ENCODE results near the gene LRGUK. TPM values are rescaled to one million over a fixed set of nuclear protein-coding genes. Genes with fewer than 3 reads are reported as not detected.

The LRGUK gene
- total RNA-seq, 2 donors from 2014 or later: 0.14 to 0.19 TPM

- ATAC-seq (replicated peaks in 1 of 2) (no peak), DNase-seq (no peak)
- Mint-ChIP-seq H3K4me1 (ENCODE audit: low read depth) (peaks cover 10% of the 10 kb centered on the region), H3K36me3 (ENCODE audit: insufficient read depth in 2 of 2) (no peaks in the 10 kb centered on the region), H3K27me3 (ENCODE audit: low read depth) (peaks cover 10% of the 10 kb centered on the region), H3K4me3 (no peak overlapping the region), H3K9me3 (no peaks in the 10 kb centered on the region), H3K27ac (no peak overlapping the region)
Observed at GRCh38 chr7:134179036-134180011, 52.2 kb downstream of the LRGUK start.

- H3K4me3 Mint-ChIP-seq: no peak overlapping the region
- ATAC-seq (replicated peaks in 1 of 2) (no peak), DNase-seq (no peak)
- H3K27ac Mint-ChIP-seq: no peak overlapping the region
- H3K36me3 Mint-ChIP-seq (ENCODE audit: insufficient read depth in 2 of 2): no peaks in the 10 kb centered on the region
- H3K27me3 Mint-ChIP-seq (ENCODE audit: low read depth): peaks cover 10% of the 10 kb centered on the region
- no peaks in the 10 kb centered on the region for H3K4me1 Mint-ChIP-seq (ENCODE audit: low read depth)
- no peaks in the 10 kb centered on the region for H3K9me3 Mint-ChIP-seq
Observed at GRCh38 chr7:134180376-134180775, 53.2 kb downstream of the LRGUK start.

GRCh38 chr7:134182078-134182477 is 54.9 kb downstream of the LRGUK start:
- no peak for ATAC-seq (replicated peaks in 1 of 2)
- H3K4me3 Mint-ChIP-seq: no peak overlapping the region
- no peaks in the 10 kb centered on the region for H3K9me3 Mint-ChIP-seq
- no peak overlapping the region for H3K27ac Mint-ChIP-seq
- no peaks in the 10 kb centered on the region for H3K36me3 Mint-ChIP-seq (ENCODE audit: insufficient read depth in 2 of 2)
- no peak for DNase-seq
- peaks cover 10% of the 10 kb centered on the region for H3K27me3 Mint-ChIP-seq (ENCODE audit: low read depth)
- no peaks in the 10 kb centered on the region for H3K4me1 Mint-ChIP-seq (ENCODE audit: low read depth)

GRCh38 chr7:134184767-134185166 is 57.6 kb downstream of the LRGUK start:
- no peak for ATAC-seq (replicated peaks in 1 of 2)
- H3K27ac Mint-ChIP-seq: no peak overlapping the region
- H3K36me3 Mint-ChIP-seq (ENCODE audit: insufficient read depth in 2 of 2): no peaks in the 10 kb centered on the region
- no peaks in the 10 kb centered on the region for H3K4me1 Mint-ChIP-seq (ENCODE audit: low read depth)
- no peak overlapping the region for H3K4me3 Mint-ChIP-seq
- no peaks in the 10 kb centered on the region for H3K9me3 Mint-ChIP-seq
- H3K27me3 Mint-ChIP-seq (ENCODE audit: low read depth): peaks cover 10% of the 10 kb centered on the region
- no peak for DNase-seq

- H3K9me3 Mint-ChIP-seq: no peaks in the 10 kb centered on the region
- H3K4me1 Mint-ChIP-seq (ENCODE audit: low read depth): no peaks in the 10 kb centered on the region
- ATAC-seq (replicated peaks in 1 of 2) (no peak), DNase-seq (no peak)
- H3K27ac Mint-ChIP-seq: no peak overlapping the region
- peaks cover 10% of the 10 kb centered on the region for H3K27me3 Mint-ChIP-seq (ENCODE audit: low read depth)
- no peak overlapping the region for H3K4me3 Mint-ChIP-seq
- no peaks in the 10 kb centered on the region for H3K36me3 Mint-ChIP-seq (ENCODE audit: insufficient read depth in 2 of 2)
Observed at GRCh38 chr7:134186027-134186426, 58.9 kb downstream of the LRGUK start.

- ATAC-seq (replicated peaks in 1 of 2) (no peak), DNase-seq (no peak)
- Mint-ChIP-seq H3K36me3 (ENCODE audit: insufficient read depth in 2 of 2) (no peaks in the 10 kb centered on the region), H3K4me1 (ENCODE audit: low read depth) (no peaks in the 10 kb centered on the region), H3K27ac (no peak overlapping the region), H3K27me3 (ENCODE audit: low read depth) (peaks cover 8% of the 10 kb centered on the region), H3K4me3 (no peak overlapping the region), H3K9me3 (no peaks in the 10 kb centered on the region)
Observed at GRCh38 chr7:134186801-134187200, 59.7 kb downstream of the LRGUK start.

- no peak overlapping the region for H3K27ac Mint-ChIP-seq
- DNase-seq (no peak), ATAC-seq (replicated peaks in 1 of 2) (no peak)
- H3K36me3 Mint-ChIP-seq (ENCODE audit: insufficient read depth in 2 of 2): no peaks in the 10 kb centered on the region
- H3K27me3 Mint-ChIP-seq (ENCODE audit: low read depth): no peaks in the 10 kb centered on the region
- no peaks in the 10 kb centered on the region for H3K9me3 Mint-ChIP-seq
- no peaks in the 10 kb centered on the region for H3K4me1 Mint-ChIP-seq (ENCODE audit: low read depth)
- H3K4me3 Mint-ChIP-seq: no peak overlapping the region
Observed at GRCh38 chr7:134187893-134188292, 60.8 kb downstream of the LRGUK start.

- Mint-ChIP-seq H3K9me3 (no peaks in the 10 kb centered on the region), H3K4me3 (no peak overlapping the region), H3K27ac (no peak overlapping the region), H3K36me3 (ENCODE audit: insufficient read depth in 2 of 2) (no peaks in the 10 kb centered on the region), H3K27me3 (ENCODE audit: low read depth) (no peaks in the 10 kb centered on the region), H3K4me1 (ENCODE audit: low read depth) (no peaks in the 10 kb centered on the region)
- ATAC-seq (replicated peaks in 1 of 2) (no peak), DNase-seq (no peak)
Observed at GRCh38 chr7:134188311-134188710, 61.2 kb downstream of the LRGUK start.

GRCh38 chr7:134189559-134189958 is 62.4 kb downstream of the LRGUK start:
- H3K4me3 Mint-ChIP-seq: no peak overlapping the region
- no peaks in the 10 kb centered on the region for H3K9me3 Mint-ChIP-seq
- H3K27ac Mint-ChIP-seq: no peak overlapping the region
- DNase-seq (no peak), ATAC-seq (replicated peaks in 1 of 2) (no peak)
- H3K36me3 Mint-ChIP-seq (ENCODE audit: insufficient read depth in 2 of 2): no peaks in the 10 kb centered on the region
- no peaks in the 10 kb centered on the region for H3K4me1 Mint-ChIP-seq (ENCODE audit: low read depth)
- no peaks in the 10 kb centered on the region for H3K27me3 Mint-ChIP-seq (ENCODE audit: low read depth)

GRCh38 chr7:134191876-134192275 is 64.7 kb downstream of the LRGUK start:
- Mint-ChIP-seq H3K36me3 (ENCODE audit: insufficient read depth in 2 of 2) (no peaks in the 10 kb centered on the region), H3K9me3 (no peaks in the 10 kb centered on the region), H3K4me3 (no peak overlapping the region), H3K4me1 (ENCODE audit: low read depth) (no peaks in the 10 kb centered on the region), H3K27me3 (ENCODE audit: low read depth) (no peaks in the 10 kb centered on the region), H3K27ac (no peak overlapping the region)
- no peak for ATAC-seq (replicated peaks in 1 of 2)
- no peak for DNase-seq

GRCh38 chr7:134193240-134193639 is 66.1 kb downstream of the LRGUK start:
- Mint-ChIP-seq H3K27ac (no peak overlapping the region), H3K27me3 (ENCODE audit: low read depth) (no peaks in the 10 kb centered on the region), H3K4me3 (no peak overlapping the region), H3K36me3 (ENCODE audit: insufficient read depth in 2 of 2) (no peaks in the 10 kb centered on the region), H3K4me1 (ENCODE audit: low read depth) (no peaks in the 10 kb centered on the region), H3K9me3 (no peaks in the 10 kb centered on the region)
- DNase-seq (no peak), ATAC-seq (replicated peaks in 1 of 2) (no peak)

- no peaks in the 10 kb centered on the region for H3K36me3 Mint-ChIP-seq (ENCODE audit: insufficient read depth in 2 of 2)
- H3K4me3 Mint-ChIP-seq: no peak overlapping the region
- no peaks in the 10 kb centered on the region for H3K27me3 Mint-ChIP-seq (ENCODE audit: low read depth)
- DNase-seq (no peak), ATAC-seq (replicated peaks in 1 of 2) (no peak)
- no peaks in the 10 kb centered on the region for H3K4me1 Mint-ChIP-seq (ENCODE audit: low read depth)
- no peaks in the 10 kb centered on the region for H3K9me3 Mint-ChIP-seq
- H3K27ac Mint-ChIP-seq: no peak overlapping the region
Observed at GRCh38 chr7:134195252-134195651, 68.1 kb downstream of the LRGUK start.

GRCh38 chr7:134196439-134196838 is 69.3 kb downstream of the LRGUK start:
- Mint-ChIP-seq H3K27ac (no peak overlapping the region), H3K9me3 (no peaks in the 10 kb centered on the region), H3K4me1 (ENCODE audit: low read depth) (no peaks in the 10 kb centered on the region), H3K27me3 (ENCODE audit: low read depth) (no peaks in the 10 kb centered on the region), H3K36me3 (ENCODE audit: insufficient read depth in 2 of 2) (no peaks in the 10 kb centered on the region), H3K4me3 (no peak overlapping the region)
- ATAC-seq (replicated peaks in 1 of 2) (no peak), DNase-seq (no peak)

- Mint-ChIP-seq H3K36me3 (ENCODE audit: insufficient read depth in 2 of 2) (no peaks in the 10 kb centered on the region), H3K27ac (no peak overlapping the region), H3K4me1 (ENCODE audit: low read depth) (no peaks in the 10 kb centered on the region), H3K4me3 (no peak overlapping the region), H3K9me3 (no peaks in the 10 kb centered on the region), H3K27me3 (ENCODE audit: low read depth) (no peaks in the 10 kb centered on the region)
- ATAC-seq (replicated peaks in 1 of 2): no peak
- no peak for DNase-seq
Observed at GRCh38 chr7:134197345-134197744, 70.2 kb downstream of the LRGUK start.

Data from activated T-cell treated with anti-CD3 and anti-CD28 coated beads, Interleukin-2, amount 50 U/mL, for 72 hours (primary cell).